Neuronal stem cell (in vitro differentiated cells): Measurements from ENCODE around the gene CHERP.

ENCODE experiments used
- DNase-seq: peaks from one replicate; pipeline ENCODE4 v3.0.0-alpha.2; 2013; ENCODE audit warnings: low spot score
- H2AFZ ChIP-seq: one replicate; pipeline ENCODE4 v1.6.1; 2013; ENCODE audit warnings: mild to moderate bottlenecking, low read length, inconsistent platforms
- H2AK5ac ChIP-seq: 2 replicates; pipeline ENCODE4 v1.6.1; 2013; ENCODE audit warnings: low read depth, mild to moderate bottlenecking, inconsistent platforms, low read length, moderate library complexity, mixed read lengths
- H2BK120ac ChIP-seq: 2 replicates; pipeline ENCODE4 v1.6.1; 2013; ENCODE audit warnings: low read depth, mild to moderate bottlenecking, inconsistent platforms, low read length, moderate library complexity, mixed read lengths
- H2BK12ac ChIP-seq: one replicate; pipeline ENCODE4 v1.6.1; 2013; ENCODE audit warnings: low read length, inconsistent platforms
- H2BK15ac ChIP-seq: 2 replicates; pipeline ENCODE4 v1.6.1; 2013; ENCODE audit warnings: mild to moderate bottlenecking, low read length, inconsistent platforms, mixed read lengths
- H2BK5ac ChIP-seq: one replicate; pipeline ENCODE4 v1.6.1; 2013; ENCODE audit warnings: inconsistent platforms, mild to moderate bottlenecking, low read length, moderate library complexity
- H3K14ac ChIP-seq: one replicate; pipeline ENCODE4 v1.6.1; 2013; ENCODE audit warnings: low read length, inconsistent platforms
- H3K18ac ChIP-seq: 2 replicates; pipeline ENCODE4 v1.6.1; 2013; ENCODE audit warnings: low read length, inconsistent platforms
- H3K23ac ChIP-seq: 2 replicates; pipeline ENCODE4 v1.6.1; 2013; ENCODE audit warnings: low read depth, mild to moderate bottlenecking, mixed read lengths, low read length, inconsistent platforms; ENCODE audit not compliant: poor library complexity
- H3K27ac ChIP-seq: replicated peaks from 3 replicates; pipeline ENCODE4 v1.5.1; 2013; ENCODE audit warnings: low read length, inconsistent platforms
- H3K27me3 ChIP-seq, 3 experiments: 2 replicates each; pipeline ENCODE4 v1.6.1; 2013; ENCODE audit warnings: low read length in 3 of 3, mild to moderate bottlenecking in 2 of 3, inconsistent platforms in 1 of 3, low read depth in 1 of 3, mixed read lengths in 1 of 3, moderate library complexity in 1 of 3; ENCODE audit not compliant: control insufficient read depth in 3 of 3, insufficient read depth in 3 of 3
- H3K36me3 ChIP-seq, 2 donors: replicated peaks in 1 of 2; 2 replicates each; pipeline ENCODE4 v1.6.1; 2013; ENCODE audit warnings: low read length in 2 of 2; ENCODE audit not compliant: control insufficient read depth in 2 of 2, insufficient read depth in 2 of 2
- H3K4ac ChIP-seq: 2 replicates; pipeline ENCODE4 v1.6.1; 2013; ENCODE audit warnings: inconsistent platforms, mild to moderate bottlenecking, low read length, moderate library complexity
- H3K4me1 ChIP-seq, 2 donors: 1 replicate in 1 of 2; 2 replicates in 1 of 2; pipeline ENCODE4 v1.6.1; 2013; ENCODE audit warnings: low read length in 2 of 2, low read depth in 1 of 2; ENCODE audit not compliant: control insufficient read depth in 2 of 2, insufficient read depth in 1 of 2
- H3K4me2 ChIP-seq: one replicate; pipeline ENCODE4 v1.6.1; 2013; ENCODE audit warnings: mild to moderate bottlenecking, low read length, inconsistent platforms; ENCODE audit not compliant: insufficient read depth, poor library complexity, severe bottlenecking
- H3K4me3 ChIP-seq, 2 donors: 2 replicates each; pipeline ENCODE4 v1.5.1; 2013; ENCODE audit warnings: low read length in 2 of 2, mild to moderate bottlenecking in 2 of 2, inconsistent platforms in 1 of 2, moderate library complexity in 1 of 2
- H3K79me1 ChIP-seq: one replicate; pipeline ENCODE4 v1.6.1; 2013; ENCODE audit warnings: low read depth, mild to moderate bottlenecking, inconsistent platforms, low read length, moderate library complexity
- H3K9ac ChIP-seq: one replicate; pipeline ENCODE4 v1.6.1; 2013; ENCODE audit warnings: mild to moderate bottlenecking, low read depth, low read length, inconsistent platforms; ENCODE audit not compliant: poor library complexity
- H3K9me3 ChIP-seq, 2 donors: replicated peaks in 1 of 2; 2 replicates each; pipeline versions ENCODE3 to v1.6.1; 2013; ENCODE audit warnings: low read length in 2 of 2, mild to moderate bottlenecking in 2 of 2, inconsistent platforms in 1 of 2, low read depth in 1 of 2, mixed read lengths in 1 of 2, moderate library complexity in 1 of 2; ENCODE audit not compliant: control insufficient read depth in 2 of 2, insufficient read depth in 1 of 2
- H4K8ac ChIP-seq: one replicate; pipeline ENCODE4 v1.6.1; 2013; ENCODE audit warnings: low read depth, mild to moderate bottlenecking, inconsistent platforms, low read length, moderate library complexity
- H4K91ac ChIP-seq: one replicate; pipeline ENCODE4 v1.6.1; 2013; ENCODE audit warnings: low read length, low read depth, mild to moderate bottlenecking, inconsistent platforms; ENCODE audit not compliant: poor library complexity
- WGBS, 2 donors: extraction: QIAGEN DNeasy Blood & Tissue Kit; methylation state at CpG; one replicate each; pipeline ENCODE4 v1.1.7; 2013; ENCODE audit warnings: missing lambda C conversion rate in 2 of 2, mixed read lengths in 1 of 2; ENCODE audit not compliant: insufficient read length in 2 of 2, insufficient replicate concordance in 1 of 2; ENCODE audit errors: extremely low coverage in 2 of 2; 5-methylcytosine and 5-hydroxymethylcytosine counted together

Gene CHERP

DNA sequence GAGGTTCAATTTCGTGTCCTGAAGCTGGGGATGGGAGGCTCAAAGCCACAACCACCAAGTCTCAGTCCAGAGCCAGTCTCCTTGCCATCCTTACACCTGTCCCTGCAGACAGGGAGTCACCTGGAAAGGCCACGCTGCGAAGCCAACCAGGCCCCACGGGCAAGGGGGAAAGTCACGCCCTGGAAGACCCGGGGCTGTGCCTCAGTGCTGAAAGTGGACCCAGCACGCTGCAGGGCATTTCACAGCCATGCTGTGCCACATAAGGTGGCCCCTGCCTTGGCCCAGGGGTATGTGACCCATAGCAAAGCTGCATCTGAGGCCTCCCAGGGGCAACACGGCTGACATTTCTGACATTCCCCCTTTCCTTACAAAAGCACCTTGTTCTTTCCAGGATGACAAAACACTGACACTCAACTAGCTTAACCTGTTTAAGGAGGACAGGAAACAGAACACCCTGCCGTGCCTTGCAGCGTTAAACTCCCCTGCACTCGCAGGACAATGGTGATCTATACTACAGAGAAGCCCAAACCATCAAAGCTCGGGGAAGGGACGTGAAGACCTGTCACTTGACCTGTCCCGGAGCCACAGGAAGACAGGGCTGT lies 14.8 kb downstream of the CHERP start:
- DNase-seq = no peak
- Histone ChIP-seq H2BK12ac (no peak overlapping the region), H3K36me3 (peaks cover 81 to 99% of the 10 kb centered on the region in 2 donors), H3K23ac (no peak overlapping the region), H2BK120ac (no peak overlapping the region), H3K27ac (no peak overlapping the region), H3K4me1 (no peaks in the 10 kb centered on the region), H3K9ac (peak overlapping the region; percentile 78), H3K9me3 (peaks cover 0 to 2% of the 10 kb centered on the region in 2 donors), H3K79me1 (peaks cover 15% of the 10 kb centered on the region), H3K4me3 (peak overlapping the region in 1 of 2 donors; percentile 14), H2BK5ac (no peak overlapping the region), H3K4ac (no peak overlapping the region), H2BK15ac (no peak overlapping the region), H2AK5ac (no peak overlapping the region), H3K27me3 (no peaks in the 10 kb centered on the region), H4K91ac (no peak overlapping the region), H3K18ac (no peak overlapping the region), H4K8ac (no peak overlapping the region), H2AFZ (no peak overlapping the region), H3K4me2 (no peak overlapping the region), H3K14ac (no peak overlapping the region)
- WGBS, 2 donors = no CpG with 5 or more reads among the region's 14 CpGs

DNA sequence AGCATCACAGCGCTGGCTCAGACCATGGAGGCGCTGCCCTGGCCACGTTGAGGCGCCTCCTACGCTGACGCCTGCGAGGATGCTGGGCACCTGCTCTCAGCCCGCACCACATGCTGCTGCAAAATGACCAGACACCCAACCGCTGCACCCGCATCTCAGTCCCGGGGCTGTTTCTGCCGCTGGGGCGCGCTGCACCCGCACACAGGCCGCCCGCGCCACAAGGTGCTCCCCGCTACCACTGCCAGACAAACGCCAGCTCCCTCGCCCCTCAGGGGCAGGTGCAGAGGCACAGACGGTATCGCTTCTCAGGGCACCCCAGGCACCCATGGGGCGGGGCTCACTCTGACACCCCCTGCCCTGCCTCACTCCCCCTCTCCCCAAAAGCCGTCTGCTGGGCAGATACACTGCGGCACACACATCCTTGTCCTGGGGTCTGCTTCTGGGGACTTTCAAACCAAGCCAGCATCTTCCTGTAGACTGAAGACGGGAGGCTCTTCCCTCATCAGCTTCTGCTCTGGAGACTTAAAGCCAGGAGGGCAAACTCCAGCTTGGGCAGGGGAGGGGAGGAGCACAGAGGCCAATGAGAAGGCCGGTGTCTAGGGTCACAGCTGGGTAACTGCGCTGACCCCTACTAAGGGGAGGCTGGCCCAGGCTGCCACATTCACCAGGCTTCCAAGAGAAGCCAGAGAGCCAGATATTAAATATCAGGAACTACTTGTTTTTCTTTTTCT lies 16.3 kb downstream of the CHERP start:
- Histone ChIP-seq H3K27ac (no peak overlapping the region), H3K36me3 (peaks cover 78 to 97% of the 10 kb centered on the region in 2 donors), H4K91ac (no peak overlapping the region), H2BK12ac (no peak overlapping the region), H3K9me3 (peaks cover 0 to 2% of the 10 kb centered on the region in 2 donors), H3K4me1 (no peaks in the 10 kb centered on the region), H3K79me1 (peaks cover 15% of the 10 kb centered on the region), H2BK120ac (no peak overlapping the region), H3K4ac (no peak overlapping the region), H4K8ac (no peak overlapping the region), H3K18ac (no peak overlapping the region), H2AFZ (no peak overlapping the region), H2BK5ac (no peak overlapping the region), H3K4me3 (no peak overlapping the region), H3K27me3 (no peaks in the 10 kb centered on the region), H3K9ac (peak overlapping the region; percentile 44), H3K4me2 (no peak overlapping the region), H3K14ac (peak overlapping the region; percentile 31), H3K23ac (no peak overlapping the region), H2AK5ac (no peak overlapping the region), H2BK15ac (no peak overlapping the region)
- DNase-seq = no peak
- no CpG with 5 or more reads among the region's 29 CpGs for WGBS, 2 donors

DNA sequence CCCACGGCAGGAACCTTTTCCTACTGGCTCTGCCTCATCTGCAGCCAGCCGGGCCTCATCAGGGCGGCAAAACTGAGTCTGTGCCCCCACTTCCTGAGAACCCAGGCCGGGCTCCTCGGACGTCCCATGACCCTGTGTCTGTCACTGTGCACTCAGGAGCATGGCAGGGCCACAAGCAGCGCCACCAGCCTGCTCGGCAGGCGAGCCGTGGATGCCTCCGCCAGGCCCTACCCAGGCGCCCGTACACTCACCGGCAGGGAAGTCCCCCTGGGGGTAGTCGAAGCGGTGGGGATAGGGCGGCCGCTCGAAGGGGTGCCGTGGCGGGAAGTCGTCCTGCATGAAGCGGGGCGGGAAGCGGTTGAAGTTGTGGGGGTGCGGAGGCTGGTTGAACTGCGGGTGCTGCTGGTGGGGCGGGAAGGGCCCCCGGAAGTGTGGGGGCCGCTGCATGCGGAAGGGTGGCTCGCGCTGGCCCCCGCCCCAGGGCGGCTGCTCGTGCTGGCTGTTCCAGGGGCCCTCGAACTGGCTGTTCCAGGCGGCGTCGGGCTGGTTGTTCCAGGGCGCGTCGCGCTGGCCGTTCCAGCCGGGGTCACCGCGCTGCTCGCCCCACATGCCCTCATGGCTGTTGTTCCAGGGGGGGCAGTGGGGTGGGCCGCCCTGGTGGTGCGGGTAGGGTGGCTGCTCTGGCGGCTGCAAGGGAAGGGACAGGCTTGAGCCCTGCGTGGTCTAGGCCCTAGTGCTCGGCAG lies 17.1 kb downstream of the CHERP start:
- peak overlapping the region; percentile 44 for H3K9ac ChIP-seq
- peaks cover 77 to 97% of the 10 kb centered on the region in 2 donors for H3K36me3 ChIP-seq
- peaks cover 16% of the 10 kb centered on the region for H3K79me1 ChIP-seq
- WGBS, 2 donors = no CpG with 5 or more reads among the region's 54 CpGs
- H2AK5ac ChIP-seq = no peak overlapping the region
- H3K27ac ChIP-seq = no peak overlapping the region
- no peaks in the 10 kb centered on the region for H3K27me3 ChIP-seq
- H2BK12ac ChIP-seq = no peak overlapping the region
- no peak overlapping the region for H4K8ac ChIP-seq
- H3K9me3 ChIP-seq = peaks cover 0 to 2% of the 10 kb centered on the region in 2 donors
- H3K4ac ChIP-seq = no peak overlapping the region
- no peak for DNase-seq
- no peak overlapping the region for H3K14ac ChIP-seq
- H3K4me3 ChIP-seq = no peak overlapping the region
- H3K4me1 ChIP-seq = no peaks in the 10 kb centered on the region
- no peak overlapping the region for H2BK15ac ChIP-seq
- H4K91ac ChIP-seq = no peak overlapping the region
- no peak overlapping the region for H2BK120ac ChIP-seq
- no peak overlapping the region for H3K18ac ChIP-seq
- H3K23ac ChIP-seq = no peak overlapping the region
- H2AFZ ChIP-seq = no peak overlapping the region
- H2BK5ac ChIP-seq = no peak overlapping the region
- H3K4me2 ChIP-seq = no peak overlapping the region
